Measurements from ENCODE around the gene PHACTR2.

DNA sequence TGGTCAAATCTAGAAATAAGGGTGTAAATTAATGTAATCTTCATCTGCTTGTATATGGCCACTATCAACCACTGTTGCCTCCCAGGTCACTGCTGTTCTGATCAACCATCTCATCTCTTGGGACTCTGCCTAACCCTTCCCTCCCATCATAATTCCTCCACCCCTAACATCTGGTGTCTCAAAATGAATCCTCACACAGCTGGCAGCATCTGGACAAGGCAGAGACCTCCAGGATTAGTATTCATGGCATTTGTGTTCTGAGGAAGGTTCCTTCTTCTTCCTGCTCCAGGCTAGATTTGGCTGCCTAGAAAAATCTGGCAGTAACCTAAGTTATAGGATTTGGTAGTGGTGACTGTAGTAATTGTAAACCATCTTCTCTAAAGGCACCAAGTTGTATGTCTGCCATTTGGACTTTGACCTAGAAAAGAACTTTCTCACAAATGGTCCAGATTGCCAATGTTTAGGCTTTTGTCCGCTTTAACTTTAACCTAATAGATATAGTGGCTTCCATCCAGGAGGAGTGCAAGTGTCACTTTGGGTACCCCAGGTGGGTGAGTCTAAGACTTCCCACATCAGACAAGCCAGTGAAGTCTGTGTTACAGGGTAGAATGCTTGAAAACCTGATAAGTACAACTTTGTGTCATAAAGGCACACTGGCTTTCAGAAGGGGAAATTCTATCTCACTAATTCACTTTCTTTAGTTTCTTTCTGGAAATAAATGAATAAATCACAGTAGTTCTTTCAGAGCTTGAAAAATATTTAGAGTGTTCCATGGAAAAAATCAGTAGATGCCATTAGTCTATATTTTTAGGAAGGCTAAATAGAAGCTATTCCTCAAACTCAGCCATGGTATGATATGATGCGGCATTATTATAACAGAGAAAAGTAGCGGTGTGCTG is 3.0 kb upstream of the PHACTR2 start:
- TF ChIP-seq, protein P1, sequence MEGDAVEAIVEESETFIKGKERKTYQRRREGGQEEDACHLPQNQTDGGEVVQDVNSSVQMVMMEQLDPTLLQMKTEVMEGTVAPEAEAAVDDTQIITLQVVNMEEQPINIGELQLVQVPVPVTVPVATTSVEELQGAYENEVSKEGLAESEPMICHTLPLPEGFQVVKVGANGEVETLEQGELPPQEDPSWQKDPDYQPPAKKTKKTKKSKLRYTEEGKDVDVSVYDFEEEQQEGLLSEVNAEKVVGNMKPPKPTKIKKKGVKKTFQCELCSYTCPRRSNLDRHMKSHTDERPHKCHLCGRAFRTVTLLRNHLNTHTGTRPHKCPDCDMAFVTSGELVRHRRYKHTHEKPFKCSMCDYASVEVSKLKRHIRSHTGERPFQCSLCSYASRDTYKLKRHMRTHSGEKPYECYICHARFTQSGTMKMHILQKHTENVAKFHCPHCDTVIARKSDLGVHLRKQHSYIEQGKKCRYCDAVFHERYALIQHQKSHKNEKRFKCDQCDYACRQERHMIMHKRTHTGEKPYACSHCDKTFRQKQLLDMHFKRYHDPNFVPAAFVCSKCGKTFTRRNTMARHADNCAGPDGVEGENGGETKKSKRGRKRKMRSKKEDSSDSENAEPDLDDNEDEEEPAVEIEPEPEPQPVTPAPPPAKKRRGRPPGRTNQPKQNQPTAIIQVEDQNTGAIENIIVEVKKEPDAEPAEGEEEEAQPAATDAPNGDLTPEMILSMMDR (IDR thresholded peaks at IDR 0.05; ENCODE audit: insufficient read depth, low read length): no peak
- no peak for TF ChIP-seq POLR2AphosphoS5 (IDR thresholded peaks at IDR 0.05; ENCODE audit: low read depth)

Data from HL-60 (cell line).